ENCODE measurements around the gene ANO5. TPM values are rescaled to one million over a fixed set of nuclear protein-coding genes. Genes with fewer than 3 reads are reported as not detected.

The ANO5 gene
- total and polyA plus RNA-seq, 2 of the 4 experiments (the other 2 are of a cell fraction) = not detected

GRCh38 chr11:22249871-22250270 lies 57.0 kb downstream of the ANO5 start:
- no peak overlapping the region for H2AFZ ChIP-seq (replicated peaks; ENCODE audit: low read length, poor library complexity)
- no peak for TF ChIP-seq MXI1 (IDR thresholded peaks at IDR 0.05; ENCODE audit: borderline replicate concordance, low read depth, low read length)
- TF ChIP-seq RAD21 (IDR thresholded peaks at IDR 0.05; ENCODE audit: low read length) = no peak
- no peak for TF ChIP-seq CEBPB (IDR thresholded peaks at IDR 0.05; ENCODE audit: low read depth, low read length)
- TF ChIP-seq POLR2A (IDR thresholded peaks at IDR 0.05; ENCODE audit: low read depth, low read length) = no peak
- TF ChIP-seq CTCF (conservative IDR thresholded peaks at IDR 0.05; ENCODE audit: low read depth, low read length) = no peak
- no peak for TF ChIP-seq ELK1 (IDR thresholded peaks at IDR 0.05; ENCODE audit: borderline replicate concordance, low read depth, low read length)
- no peak for TF ChIP-seq SMC3 (IDR thresholded peaks at IDR 0.05; ENCODE audit: low read depth, low read length)
- no peak for TF ChIP-seq MAZ (IDR thresholded peaks at IDR 0.05; ENCODE audit: borderline replicate concordance, low read depth, low read length)
- no peak for TF ChIP-seq USF2 (IDR thresholded peaks at IDR 0.05; ENCODE audit: low read depth, low read length)
- no peak for TF ChIP-seq NFE2L2 (IDR thresholded peaks at IDR 0.05; ENCODE audit: low read depth, low read length)
- TF ChIP-seq RCOR1 (IDR thresholded peaks at IDR 0.05; ENCODE audit: insufficient replicate concordance, low read length) = no peak
- TF ChIP-seq FOS (IDR thresholded peaks at IDR 0.05; ENCODE audit: low read depth, low read length) = no peak
- no peak for TF ChIP-seq MAFK (IDR thresholded peaks at IDR 0.05; ENCODE audit: low read depth, low read length)
- TF ChIP-seq CHD1 (IDR thresholded peaks at IDR 0.05; ENCODE audit: low read depth, low read length) = no peak
- no peak for TF ChIP-seq RFX5 (IDR thresholded peaks at IDR 0.05; ENCODE audit: low read depth, low read length)
- TF ChIP-seq BHLHE40 (IDR thresholded peaks at IDR 0.05; ENCODE audit: low read depth, low read length) = no peak
- no peak overlapping the region for H4K8ac ChIP-seq (ENCODE audit: low read depth in 2 of 2, low read length in 2 of 2)
- no CpG with 5 or more reads among the region's 1 CpG for WGBS, 2 experiments (ENCODE audit: extremely low coverage in 2 of 2, insufficient read length in 1 of 2)
- no peaks in the 10 kb centered on the region for H3K9me3 ChIP-seq (ENCODE audit: control insufficient read depth, insufficient read depth, low read length)
- no peak overlapping the region for H2BK20ac ChIP-seq (ENCODE audit: low read depth, low read length)
- H3K4ac ChIP-seq (ENCODE audit: low read depth, low read length) = no peak overlapping the region
- no peaks in the 10 kb centered on the region for H3K36me3 ChIP-seq (ENCODE audit: control insufficient read depth, insufficient read depth, low read length)
- no peak overlapping the region for H3K56ac ChIP-seq (ENCODE audit: extremely low read depth, insufficient read depth, low read length)
- H3K27me3 ChIP-seq (ENCODE audit: control insufficient read depth, insufficient read depth, low read length) = no peaks in the 10 kb centered on the region
- no peak overlapping the region for H3K9ac ChIP-seq (ENCODE audit: low read depth, low read length)
- H3K4me3 ChIP-seq (ENCODE audit: insufficient read depth, low read depth, low read length) = no peak overlapping the region
- no peak overlapping the region for H3K23ac ChIP-seq (ENCODE audit: low read depth, low read length)
- H4K91ac ChIP-seq (ENCODE audit: insufficient read depth, low read depth, low read length) = no peak overlapping the region
- no peak overlapping the region for H3K27ac ChIP-seq (ENCODE audit: insufficient read depth, low read length)
- H4K5ac ChIP-seq (ENCODE audit: low read depth, low read length) = no peak overlapping the region
- no peak overlapping the region for H2AK5ac ChIP-seq (ENCODE audit: low read depth, low read length)
- no peaks in the 10 kb centered on the region for H4K20me1 ChIP-seq (ENCODE audit: insufficient read depth, low read length)
- no peaks in the 10 kb centered on the region for H3K79me1 ChIP-seq (ENCODE audit: low read depth in 1 of 2, low read length in 2 of 2)
- H3K14ac ChIP-seq (replicated peaks; ENCODE audit: low read depth, low read length) = no peak overlapping the region
- H2AK9ac ChIP-seq (replicated peaks; ENCODE audit: low read depth, low read length, poor library complexity) = no peak overlapping the region
- DNase-seq (no peak), ATAC-seq (ENCODE audit: low read depth) (no peak)
- POLR2A ChIA-PET (ENCODE audit: unreplicated experiment) = no interaction called here
- no peak overlapping the region for H3K18ac ChIP-seq (ENCODE audit: low read depth, low read length)
- intact Hi-C loops (cut with micrococcal nuclease) = loop anchor here (5.0 kb wide), 1 partner anchor 1763 kb away; no protein-coding TSS in a partner anchor
- H2BK120ac ChIP-seq (ENCODE audit: low read depth, low read length) = no peak overlapping the region
- CTCF ChIA-PET = no interaction called here
- in situ Hi-C loops (cut with MboI; ENCODE audit: low sequenced_read_pairs) = no loop called here
- H2BK15ac ChIP-seq (ENCODE audit: low read depth, low read length) = no peak overlapping the region
- H3K9me1 ChIP-seq (ENCODE audit: insufficient read depth, low read length) = no peaks in the 10 kb centered on the region
- H2BK5ac ChIP-seq (ENCODE audit: low read depth, low read length, poor library complexity, severe bottlenecking) = no peak overlapping the region
- no TSS peak for BruUV-seq (replicated peaks)
- H3K4me1 ChIP-seq (ENCODE audit: control insufficient read depth, insufficient read depth, low read length) = no peaks in the 10 kb centered on the region
- dilution Hi-C loops (cut with HindIII; ENCODE audit: low sequenced_read_pairs, unreplicated experiment) = no loop called here
- H3K4me2 ChIP-seq (ENCODE audit: low read depth, low read length) = no peak overlapping the region

Measured in IMR-90 (cell line).